ENCODE results near the gene RIPOR1.

RIPOR1 gene

DNA sequence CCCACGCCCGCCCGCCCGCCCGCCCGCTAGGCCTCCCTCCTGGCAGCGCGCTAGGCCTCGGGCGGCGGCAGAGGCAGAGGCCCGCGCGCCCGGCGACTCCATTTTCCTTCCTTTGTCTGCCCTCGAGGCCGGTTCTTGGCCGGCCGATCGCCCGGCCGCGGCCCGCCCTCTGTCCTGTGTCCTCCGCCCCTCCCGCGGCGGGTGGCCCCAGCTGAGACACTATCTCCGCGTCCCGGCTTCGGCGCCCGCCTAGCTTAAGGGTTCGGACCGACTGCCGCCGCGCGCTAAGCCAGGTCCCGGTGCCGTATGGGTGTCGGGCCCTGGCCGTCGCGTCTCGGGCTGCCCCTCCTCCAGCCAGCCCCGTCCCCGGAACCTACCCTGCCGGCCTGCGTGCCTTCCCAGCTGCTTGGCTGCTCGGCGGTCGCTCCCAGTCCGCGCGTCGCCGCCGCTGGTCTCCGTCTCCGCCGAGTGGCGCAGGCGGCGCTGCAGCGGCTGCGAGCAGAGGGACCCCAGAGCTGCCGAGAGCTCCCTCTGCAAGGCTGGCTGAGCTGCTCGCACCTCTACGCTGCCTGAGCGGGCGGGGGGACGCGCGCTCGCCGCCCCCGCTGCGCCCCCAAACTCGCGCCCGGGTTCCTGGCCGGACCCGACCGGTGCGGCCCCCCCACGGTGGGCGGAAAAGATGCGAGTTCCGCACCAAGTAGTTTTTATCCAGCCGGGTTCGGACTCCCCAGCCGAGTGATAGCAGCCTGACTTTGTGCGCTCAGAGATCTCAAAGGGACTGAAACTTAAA lies 34.5 kb downstream of the RIPOR1 start:
- Mint-ChIP-seq H3K4me3 (peak overlapping the region; percentile 88 to 93), H3K9me3 (no peaks in the 10 kb centered on the region), H3K36me3 (peaks cover 6 to 7% of the 10 kb centered on the region in 2 donors), H3K4me1 (peaks cover 26 to 64% of the 10 kb centered on the region in 2 donors), H3K27me3 (no peaks in the 10 kb centered on the region), H3K27ac (peak overlapping the region; percentile 96)
- DNase-seq (peak; percentile 60), ATAC-seq (replicated peaks) (peak; percentile 12)

GRCh38 chr16:67563708-67564468 lies 35.3 kb downstream of the RIPOR1 start:
- H3K4me1 Mint-ChIP-seq = peaks cover 27 to 72% of the 10 kb centered on the region in 2 donors
- H3K27me3 Mint-ChIP-seq = no peaks in the 10 kb centered on the region
- H3K36me3 Mint-ChIP-seq = peaks cover 6 to 7% of the 10 kb centered on the region in 2 donors
- ATAC-seq (replicated peaks) = no peak
- DNase-seq = no peak
- peak overlapping the region; percentile 96 for H3K27ac Mint-ChIP-seq
- H3K9me3 Mint-ChIP-seq = no peaks in the 10 kb centered on the region
- peak overlapping the region; percentile 88 to 93 for H3K4me3 Mint-ChIP-seq

GRCh38 chr16:67565470-67566100 lies 37.0 kb downstream of the RIPOR1 start:
- Mint-ChIP-seq H3K27me3 (no peaks in the 10 kb centered on the region), H3K36me3 (peaks cover 3 to 4% of the 10 kb centered on the region in 2 donors), H3K4me1 (peaks cover 29 to 67% of the 10 kb centered on the region in 2 donors), H3K4me3 (peak overlapping the region; percentile 55 to 58), H3K27ac (peak overlapping the region; percentile 73), H3K9me3 (no peaks in the 10 kb centered on the region)
- ATAC-seq (replicated peaks) (no peak), DNase-seq (no peak)

- no peaks in the 10 kb centered on the region for H3K9me3 Mint-ChIP-seq
- H3K27ac Mint-ChIP-seq = no peak overlapping the region
- peaks cover 14 to 33% of the 10 kb centered on the region in 2 donors for H3K4me1 Mint-ChIP-seq
- no peak overlapping the region for H3K4me3 Mint-ChIP-seq
- no peak for DNase-seq
- H3K36me3 Mint-ChIP-seq = peaks cover 5 to 23% of the 10 kb centered on the region in 2 donors
- H3K27me3 Mint-ChIP-seq = no peaks in the 10 kb centered on the region
- ATAC-seq (replicated peaks) = no peak
Observed at GRCh38 chr16:67571464-67571863, 42.8 kb downstream of the RIPOR1 start.

DNA sequence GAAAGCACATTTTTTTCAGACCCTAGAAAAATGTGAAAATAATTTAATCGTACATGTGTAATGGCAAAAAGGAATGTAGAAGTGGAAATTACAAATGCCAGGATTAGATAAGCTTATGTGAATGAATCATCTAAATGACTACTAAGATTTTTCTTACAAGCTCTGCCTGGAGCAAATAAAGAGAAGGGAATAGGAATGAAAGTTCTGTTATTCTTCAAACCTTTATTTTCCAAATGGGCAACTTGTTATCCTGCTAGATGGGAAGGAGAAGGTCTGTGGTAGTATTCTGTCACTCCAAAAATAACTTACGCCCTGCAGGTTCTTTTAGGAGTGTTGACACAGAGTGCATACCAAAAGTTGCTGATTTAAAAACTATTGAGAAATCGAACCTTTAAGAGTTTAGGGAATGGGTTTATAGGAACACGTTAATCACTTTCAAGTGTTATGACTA lies 43.4 kb downstream of the RIPOR1 start:
- H3K27ac Mint-ChIP-seq = no peak overlapping the region

DNA sequence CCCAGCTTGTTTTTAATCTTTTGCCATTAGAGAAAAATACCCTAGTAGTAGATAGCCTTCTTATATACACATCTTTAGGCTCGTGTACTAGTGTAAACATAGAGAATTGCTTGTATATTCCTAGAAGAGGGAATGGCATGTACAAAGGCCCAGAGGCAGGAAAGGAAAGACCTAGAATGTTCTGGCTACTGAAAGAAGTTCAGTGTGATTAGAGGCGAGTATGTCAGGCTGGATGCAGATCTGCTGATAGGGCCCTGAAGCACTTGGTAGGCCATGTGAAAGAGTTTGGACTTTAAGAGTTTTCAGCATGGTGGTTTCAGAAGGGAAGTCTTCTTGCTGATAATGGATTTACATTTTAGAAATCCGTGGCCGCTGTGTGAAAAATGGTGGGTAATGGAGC lies 51.1 kb downstream of the RIPOR1 start:
- Mint-ChIP-seq H3K4me3 (no peak overlapping the region), H3K27ac (no peak overlapping the region), H3K9me3 (no peaks in the 10 kb centered on the region), H3K27me3 (no peaks in the 10 kb centered on the region), H3K4me1 (peaks cover 11 to 17% of the 10 kb centered on the region in 2 donors), H3K36me3 (peaks cover 20 to 38% of the 10 kb centered on the region in 2 donors)
- ATAC-seq (replicated peaks) = no peak
- DNase-seq = no peak

More for the DNA sequence above, 43.4 kb downstream of the RIPOR1 start:
- ATAC-seq (replicated peaks) = no peak
- no peak for DNase-seq
- Mint-ChIP-seq H3K4me1 (peaks cover 9 to 28% of the 10 kb centered on the region in 2 donors), H3K4me3 (no peak overlapping the region), H3K27me3 (no peaks in the 10 kb centered on the region), H3K36me3 (peaks cover 8 to 29% of the 10 kb centered on the region in 2 donors), H3K9me3 (no peaks in the 10 kb centered on the region)

GRCh38 chr16:67580202-67580601 lies 51.6 kb downstream of the RIPOR1 start:
- H3K27me3 Mint-ChIP-seq = no peaks in the 10 kb centered on the region
- H3K36me3 Mint-ChIP-seq = peaks cover 22 to 34% of the 10 kb centered on the region in 2 donors
- DNase-seq (no peak), ATAC-seq (replicated peaks) (no peak)
- peaks cover 11 to 20% of the 10 kb centered on the region in 2 donors for H3K4me1 Mint-ChIP-seq
- no peak overlapping the region for H3K4me3 Mint-ChIP-seq
- H3K9me3 Mint-ChIP-seq = no peaks in the 10 kb centered on the region
- no peak overlapping the region for H3K27ac Mint-ChIP-seq

DNA sequence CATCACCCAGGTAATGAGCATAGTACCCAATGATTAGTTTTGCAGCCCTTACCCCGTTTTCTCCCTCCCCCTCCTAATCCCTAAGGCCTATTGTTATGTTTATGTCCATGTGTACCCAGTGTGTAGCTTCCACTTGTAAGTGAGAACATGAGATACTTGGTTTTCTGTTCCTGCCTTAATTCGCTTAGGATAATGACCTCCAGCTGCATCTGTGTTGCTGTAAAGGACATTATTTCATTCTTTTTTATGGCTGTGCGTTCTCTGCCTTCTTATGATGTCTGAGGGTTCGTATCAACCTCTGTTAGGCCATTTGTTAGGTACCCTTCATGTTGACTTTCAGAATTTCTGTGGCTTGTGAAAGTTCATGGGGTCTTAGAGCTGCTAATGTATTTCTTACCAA lies 64.7 kb downstream of the RIPOR1 start:
- H3K4me3 Mint-ChIP-seq = no peak overlapping the region
- H3K27me3 Mint-ChIP-seq = no peaks in the 10 kb centered on the region
- DNase-seq (no peak), ATAC-seq (replicated peaks) (no peak)
- H3K9me3 Mint-ChIP-seq = no peaks in the 10 kb centered on the region
- H3K4me1 Mint-ChIP-seq = peaks cover 19 to 39% of the 10 kb centered on the region in 2 donors
- no peak overlapping the region for H3K27ac Mint-ChIP-seq
- H3K36me3 Mint-ChIP-seq = peaks cover 8 to 32% of the 10 kb centered on the region in 2 donors

DNA sequence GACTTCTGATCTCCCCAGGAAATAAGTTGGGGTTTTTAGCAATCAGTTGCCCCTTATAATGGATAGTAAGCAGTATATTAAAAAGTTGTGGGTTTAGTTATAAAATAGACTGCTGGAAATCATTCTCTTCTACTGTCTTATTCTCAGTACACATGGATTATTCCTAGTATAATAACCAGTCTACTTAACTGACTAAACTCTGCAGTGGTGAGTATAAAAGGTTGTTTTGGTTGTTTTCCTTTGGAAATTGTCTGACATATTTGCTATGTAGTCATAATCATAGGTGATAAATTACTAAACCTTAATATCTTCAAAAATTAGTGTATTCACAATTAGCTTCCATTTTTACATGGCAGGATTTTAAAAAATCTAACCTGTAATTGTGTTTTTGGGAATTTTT lies 65.1 kb downstream of the RIPOR1 start:
- H3K9me3 Mint-ChIP-seq = no peaks in the 10 kb centered on the region

GRCh38 chr16:67594256-67594915 lies 65.8 kb downstream of the RIPOR1 start:
- H3K4me3 Mint-ChIP-seq = no peak overlapping the region
- ATAC-seq (replicated peaks) (no peak), DNase-seq (no peak)
- H3K9me3 Mint-ChIP-seq = no peaks in the 10 kb centered on the region
- no peaks in the 10 kb centered on the region for H3K27me3 Mint-ChIP-seq
- H3K4me1 Mint-ChIP-seq = peaks cover 21 to 43% of the 10 kb centered on the region in 2 donors
- H3K27ac Mint-ChIP-seq = no peak overlapping the region
- H3K36me3 Mint-ChIP-seq = peaks cover 10 to 33% of the 10 kb centered on the region in 2 donors

More for the DNA sequence above, 65.1 kb downstream of the RIPOR1 start:
- peaks cover 10 to 33% of the 10 kb centered on the region in 2 donors for H3K36me3 Mint-ChIP-seq
- no peak for DNase-seq
- H3K27ac Mint-ChIP-seq = no peak overlapping the region
- no peak overlapping the region for H3K4me3 Mint-ChIP-seq
- no peaks in the 10 kb centered on the region for H3K27me3 Mint-ChIP-seq
- peaks cover 19 to 40% of the 10 kb centered on the region in 2 donors for H3K4me1 Mint-ChIP-seq
- no peak for ATAC-seq (replicated peaks)

- no peaks in the 10 kb centered on the region for H3K9me3 Mint-ChIP-seq
- DNase-seq (no peak), ATAC-seq (replicated peaks) (no peak)
- H3K27me3 Mint-ChIP-seq = no peaks in the 10 kb centered on the region
- peaks cover 24 to 45% of the 10 kb centered on the region in 2 donors for H3K4me1 Mint-ChIP-seq
- H3K27ac Mint-ChIP-seq = peak overlapping the region; percentile 14
- H3K4me3 Mint-ChIP-seq = no peak overlapping the region
- H3K36me3 Mint-ChIP-seq = peaks cover 12 to 33% of the 10 kb centered on the region in 2 donors
Observed at GRCh38 chr16:67594956-67595355, 66.3 kb downstream of the RIPOR1 start.

Data from stimulated activated naive B cell treated with anti-CD40 and anti-IgM and Interleukin-4, amounts not matched to agents 10 μg/mL and 1 μg/mL and 100 μg/mL, for 72 hours (primary cell).